ENCODE results near the gene RERE. TPM values are rescaled to one million over a fixed set of nuclear protein-coding genes. Genes with fewer than 3 reads are reported as not detected.

Gene RERE
- total and polyA plus RNA-seq, 2 donors (not counting 3 experiments of a cell fraction or from before 2014, with no cell fraction given): 14.1 to 113 TPM

GRCh38 chr1:8495928-8496401 is 321.5 kb downstream of the RERE start:
- Histone ChIP-seq H2AFZ (ENCODE audit: low read depth, low read length) (no peak overlapping the region), H3K36me3 (ENCODE audit: control insufficient read depth in 2 of 2, extremely low read depth in 1 of 2, insufficient read depth in 2 of 2, low read length in 2 of 2) (peaks cover 4 to 10% of the 10 kb centered on the region in 2 experiments), H3K4me1 (ENCODE audit: control insufficient read depth, extremely low read depth, insufficient read depth, low read length) (peaks cover 12% of the 10 kb centered on the region), H3K9ac (replicated peaks; ENCODE audit: extremely low read depth, insufficient read depth, low read length) (no peak overlapping the region), H3K79me2 (ENCODE audit: control insufficient read depth, insufficient read depth, low read length) (no peaks in the 10 kb centered on the region), H3K4me3 (replicated peaks in 1 of 3; ENCODE audit: insufficient read depth in 1 of 3, low read depth in 1 of 3, low read length in 3 of 3) (no peak overlapping the region), H3K9me3 (replicated peaks; ENCODE audit: control insufficient read depth, insufficient read depth, low read length) (no peaks in the 10 kb centered on the region), H3K9me1 (replicated peaks; ENCODE audit: control insufficient read depth, extremely low read depth, insufficient read depth, low read length) (no peaks in the 10 kb centered on the region), H4K20me1 (replicated peaks; ENCODE audit: control insufficient read depth, extremely low read depth, insufficient read depth, low read length) (no peaks in the 10 kb centered on the region), H3K27ac (ENCODE audit: insufficient read depth, low read depth, low read length) (no peak overlapping the region), H3K4me2 (ENCODE audit: insufficient read depth, low read length) (no peak overlapping the region), H3K27me3 (ENCODE audit: control insufficient read depth in 2 of 2, insufficient read depth in 2 of 2, low read length in 2 of 2) (no peaks in the 10 kb centered on the region)
- dilution Hi-C loops (cut with MboI; ENCODE audit: extremely low pct_ligation_motif_present, low sequenced_read_pairs): no loop called here
- DNase-seq (ENCODE audit: low read depth, low spot score): no peak
- POLR2A ChIA-PET: no interaction called here
- BruUV-seq (replicated peaks): no TSS peak
- TF ChIP-seq POLR2AphosphoS5 (IDR thresholded peaks at IDR 0.05; ENCODE audit: insufficient read depth, low read depth, low read length): no peak
- TF ChIP-seq EZH2 (IDR thresholded peaks at IDR 0.05; ENCODE audit: borderline replicate concordance, low read depth, low read length, severe bottlenecking): no peak
- TF ChIP-seq POLR2A (IDR thresholded peaks at IDR 0.05; ENCODE audit: low read depth, low read length): no peak
- no peak for TF ChIP-seq FOS (IDR thresholded peaks at IDR 0.05; ENCODE audit: borderline replicate concordance, insufficient read depth, low read length)
- no peak for TF ChIP-seq GATA2 (IDR thresholded peaks at IDR 0.05; ENCODE audit: insufficient read depth, insufficient read length, low read depth, low read length)
- CTCF ChIA-PET: no interaction called here
- intact Hi-C loops (cut with micrococcal nuclease): no loop called here
- no peak for FAIRE-seq

DNA sequence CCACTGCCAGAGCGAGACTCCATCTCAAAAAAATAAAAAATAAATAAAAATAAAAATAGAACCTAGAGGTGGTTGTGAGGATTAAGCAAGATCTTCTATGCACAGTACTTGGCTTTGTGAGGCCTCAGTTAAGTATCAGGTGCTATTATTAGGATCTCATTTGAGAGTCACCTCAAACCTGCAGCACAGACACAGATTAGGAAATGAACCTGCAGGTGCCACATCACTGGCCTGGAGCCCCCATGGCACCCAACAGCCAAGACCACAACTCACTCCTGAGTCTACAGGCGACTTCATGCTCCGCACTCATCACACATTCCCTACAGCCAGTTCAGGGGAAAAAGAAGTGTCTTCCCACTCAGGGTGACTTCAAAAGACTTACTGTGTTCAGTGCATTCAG is 322.8 kb downstream of the RERE start:
- Histone ChIP-seq H4K20me1 (replicated peaks; ENCODE audit: control insufficient read depth, extremely low read depth, insufficient read depth, low read length) (no peaks in the 10 kb centered on the region), H3K79me2 (ENCODE audit: control insufficient read depth, insufficient read depth, low read length) (peaks cover 1% of the 10 kb centered on the region), H3K4me1 (ENCODE audit: control insufficient read depth, extremely low read depth, insufficient read depth, low read length) (peaks cover 12% of the 10 kb centered on the region), H3K27ac (ENCODE audit: insufficient read depth, low read depth, low read length) (no peak overlapping the region), H3K36me3 (ENCODE audit: control insufficient read depth in 2 of 2, extremely low read depth in 1 of 2, insufficient read depth in 2 of 2, low read length in 2 of 2) (peaks cover 4 to 10% of the 10 kb centered on the region in 2 experiments), H3K27me3 (ENCODE audit: control insufficient read depth in 2 of 2, insufficient read depth in 2 of 2, low read length in 2 of 2) (no peaks in the 10 kb centered on the region), H2AFZ (ENCODE audit: low read depth, low read length) (no peak overlapping the region), H3K9ac (replicated peaks; ENCODE audit: extremely low read depth, insufficient read depth, low read length) (no peak overlapping the region), H3K4me3 (replicated peaks in 1 of 3; ENCODE audit: insufficient read depth in 1 of 3, low read depth in 1 of 3, low read length in 3 of 3) (no peak overlapping the region), H3K9me3 (replicated peaks; ENCODE audit: control insufficient read depth, insufficient read depth, low read length) (no peaks in the 10 kb centered on the region), H3K4me2 (ENCODE audit: insufficient read depth, low read length) (no peak overlapping the region), H3K9me1 (replicated peaks; ENCODE audit: control insufficient read depth, extremely low read depth, insufficient read depth, low read length) (no peaks in the 10 kb centered on the region)
- dilution Hi-C loops (cut with MboI; ENCODE audit: extremely low pct_ligation_motif_present, low sequenced_read_pairs): no loop called here
- FAIRE-seq: peak; percentile 52
- intact Hi-C loops (cut with micrococcal nuclease): no loop called here
- CTCF ChIA-PET: interaction anchor here (1.1 to 3.0 kb wide), 4 partner anchors 9 to 32 kb away, joined by 3 to 8 read pairs (median 5); no protein-coding TSS in a partner anchor
- BruUV-seq (replicated peaks): no TSS peak
- POLR2A ChIA-PET: no interaction called here
- TF ChIP-seq EZH2 (IDR thresholded peaks at IDR 0.05; ENCODE audit: borderline replicate concordance, low read depth, low read length, severe bottlenecking): no peak
- DNase-seq (ENCODE audit: low read depth, low spot score): no peak
